Ishikawa (cell line): Measurements from ENCODE around the gene GGTLC2.

Source experiments
- CEBPB ChIP-seq: IDR thresholded peaks from 2 replicates; pipeline ENCODE4 v1.6.1; 2012
- EGR1 ChIP-seq: IDR thresholded peaks from 2 replicates; pipeline ENCODE4 v1.6.1; 2012
- EP300 ChIP-seq: IDR thresholded peaks from 2 replicates; pipeline ENCODE4 v1.6.1; 2012; ENCODE audit warnings: borderline replicate concordance
- MAX ChIP-seq: IDR thresholded peaks from 2 replicates; pipeline ENCODE4 v1.6.1; 2012
- NFIC ChIP-seq: IDR thresholded peaks from 2 replicates; pipeline ENCODE4 v1.6.1; 2012
- RAD21 ChIP-seq: IDR thresholded peaks from 2 replicates; pipeline ENCODE4 v1.6.1; 2012; ENCODE audit warnings: low read depth
- REST ChIP-seq: IDR thresholded peaks from 2 replicates; pipeline ENCODE4 v1.6.1; 2012; ENCODE audit warnings: low read depth, mild to moderate bottlenecking
- TCF12 ChIP-seq: IDR thresholded peaks from 2 replicates; pipeline ENCODE4 v1.6.1; 2012; ENCODE audit warnings: low read depth
- USF1 ChIP-seq: IDR thresholded peaks from 2 replicates; pipeline ENCODE4 v1.6.1; 2012
- YY1 ChIP-seq: IDR thresholded peaks from 2 replicates; pipeline ENCODE4 v1.6.1; 2012; ENCODE audit warnings: low read depth

- TF ChIP-seq RAD21 (no peak), NFIC (no peak), YY1 (no peak), MAX (no peak), REST (no peak), USF1 (no peak), EP300 (no peak), CEBPB (no peak), TCF12 (no peak), EGR1 (no peak)
Observed at GRCh38 chr22:22600531-22601261, 43.7 kb upstream of the GGTLC2 start.
